C4-2B (cell line): ENCODE measurements around the gene BCKDK.

ENCODE experiments used
- CTCF ChIP-seq: fragments of 450-650 bp; conservative IDR thresholded peaks from 2 replicates; pipeline ENCODE4 v1.5.1; 2017; ENCODE audit warnings: mild to moderate bottlenecking
- ZFX ChIP-seq: fragments of 450-650 bp; IDR thresholded peaks from 2 replicates; pipeline ENCODE4 v1.6.1; 2017

GRCh38 chr16:31110106-31111034, 2.2 kb downstream of the BCKDK start:
- no peak for TF ChIP-seq ZFX
- no peak for TF ChIP-seq CTCF
